PC-3 (cell line): ENCODE data around the gene SLMAP. TPM values are rescaled to one million over a fixed set of nuclear protein-coding genes. Genes with fewer than 3 reads are reported as not detected.

Experiments used
- ATAC-seq: fragments of 200-7000 bp; cut with Tn5 transposase; 2 replicates; pipeline ENCODE4 v1.9.1; 2020; ENCODE audit warnings: mild to moderate bottlenecking, moderate library complexity
- BruUV-seq: library from RNA; stranded (reverse); fragments of 400-500 nt; replicated peaks from 2 replicates; lab custom pipeline; 2021; lab: Mats Ljungman, UMichigan
- CTCF ChIA-PET: fragments of 300-600 bp; sonication (Branson Sonifier 250); formaldehyde crosslinking; loops from one replicate; lab custom pipeline; 2022; ENCODE audit warnings: antibody characterized with exemption; lab: Charles Lee
- POLR2A ChIA-PET: fragments of 300-600 bp; sonication (Branson Sonifier 250); formaldehyde crosslinking; loops from one replicate; lab custom pipeline; 2022; ENCODE audit warnings: antibody characterized with exemption; ENCODE audit not compliant: unreplicated experiment; lab: Charles Lee
- DNase-seq: peaks from one replicate; pipeline ENCODE4 v3.0.0-alpha.2; 2015
- H2AFZ ChIP-seq: fragments of 300-600 bp; sonication (generic); 2 replicates; pipeline ENCODE4 v1.6.0; 2016; ENCODE audit warnings: antibody characterized with exemption, low read length
- H3F3A ChIP-seq: fragments of 300-600 bp; sonication (generic); one replicate; pipeline ENCODE4 v1.6.0; 2017; ENCODE audit warnings: antibody characterized with exemption, low read length, control low read depth, mild to moderate bottlenecking; ENCODE audit not compliant: unreplicated experiment
- H3K27ac ChIP-seq: fragments of 300-600 bp; sonication (generic); 2 replicates; pipeline ENCODE4 v1.5.1; 2016; ENCODE audit warnings: mild to moderate bottlenecking, low read length
- H3K27me3 ChIP-seq: fragments of 300-600 bp; sonication (generic); 2 replicates; pipeline ENCODE4 v1.6.1; 2016; ENCODE audit warnings: low read length, mixed read lengths
- H3K36me3 ChIP-seq: fragments of 300-600 bp; sonication (generic); 2 replicates; pipeline ENCODE4 v1.6.1; 2016; ENCODE audit warnings: low read depth, mixed run types, low read length, mixed read lengths
- H3K4me1 ChIP-seq: fragments of 300-600 bp; sonication (generic); 2 replicates; pipeline ENCODE4 v1.5.1; 2016; ENCODE audit warnings: low read length; ENCODE audit not compliant: insufficient read depth
- H3K4me2 ChIP-seq: fragments of 300-600 bp; sonication (generic); 2 replicates; pipeline ENCODE4 v1.6.0; 2016; ENCODE audit warnings: low read length
- H3K4me3 ChIP-seq: fragments of 300-600 bp; sonication (generic); 2 replicates; pipeline ENCODE4 v1.5.1; 2016; ENCODE audit warnings: mild to moderate bottlenecking, low read length, mixed read lengths
- H3K79me2 ChIP-seq: fragments of 300-600 bp; sonication (generic); 2 replicates; pipeline ENCODE4 v1.6.1; 2017; ENCODE audit warnings: low read length, mixed read lengths
- H3K9ac ChIP-seq: fragments of 300-600 bp; sonication (generic); 2 replicates; pipeline ENCODE4 v1.6.0; 2016; ENCODE audit warnings: mild to moderate bottlenecking, low read length
- H3K9me2 ChIP-seq: fragments of 300-600 bp; sonication (generic); replicated peaks from 2 replicates; pipeline ENCODE4 v1.6.1; 2016; ENCODE audit warnings: mixed run types, low read length, mixed read lengths
- H3K9me3 ChIP-seq: fragments of 300-600 bp; sonication (generic); 2 replicates; pipeline ENCODE4 v1.6.1; 2016; ENCODE audit warnings: low read length, mixed read lengths
- H4K20me1 ChIP-seq: fragments of 300-600 bp; sonication (generic); 2 replicates; pipeline ENCODE4 v1.6.1; 2016; ENCODE audit warnings: low read length, mixed read lengths
- CTCF ChIP-seq: fragments of 300-600 bp; sonication (generic); conservative IDR thresholded peaks from 2 replicates; pipeline ENCODE4 v1.5.1; 2017; ENCODE audit warnings: antibody characterized with exemption, low read depth, mild to moderate bottlenecking, low read length
- EZH2 ChIP-seq: fragments of 300-600 bp; sonication (generic); IDR thresholded peaks from one replicate; pipeline ENCODE4 v1.6.1; 2017; ENCODE audit warnings: antibody characterized with exemption, mild to moderate bottlenecking, low read length; ENCODE audit not compliant: unreplicated experiment
- EZH2phosphoT487 ChIP-seq: fragments of 300-600 bp; sonication (generic); IDR thresholded peaks from 2 replicates; pipeline ENCODE4 v1.6.1; 2018; ENCODE audit warnings: mild to moderate bottlenecking, antibody characterized with exemption, low read length, borderline replicate concordance
- intact Hi-C: fragments of 100-400 bp; cut with micrococcal nuclease; formaldehyde crosslinking; loops from 2 replicates; pipeline ENCODE4 v1.9.0; 2023
- total RNA-seq: library from RNA; depleted of rRNA; stranded (reverse); fragments of >200 nt; gene quantifications from 2 replicates; pipeline ENCODE4 v1.2.3, GENCODE V29; 2014

SLMAP gene
- total RNA-seq, 1 experiment from 2014 or later = 60.0 TPM

GRCh38 chr3:57910990-57911389, 154.9 kb downstream of the SLMAP start:
- H3K4me3 ChIP-seq = no peak overlapping the region
- DNase-seq = peak; percentile 53
- no peak overlapping the region for H3K27ac ChIP-seq
- ChIA-PET POLR2A (interaction anchor here (0.6 kb wide), 1 partner anchor 314 kb away, joined by 5 read pairs; the partner anchor contains the start of gene ARF4), CTCF (no interaction called here)
- TF ChIP-seq EZH2phosphoT487 (no peak), CTCF (peak; percentile 83), EZH2 (no peak)
- H3F3A ChIP-seq = peaks cover 6% of the 10 kb centered on the region
- peaks cover 44% of the 10 kb centered on the region for H3K36me3 ChIP-seq
- intact Hi-C loops = loop anchor here (2.0 kb wide), 1 partner anchor 46 kb away; no protein-coding TSS in a partner anchor
- no peak overlapping the region for H2AFZ ChIP-seq
- H3K4me1 ChIP-seq = peaks cover 13% of the 10 kb centered on the region
- BruUV-seq = no TSS peak
- no peaks in the 10 kb centered on the region for H3K9me2 ChIP-seq
- peak overlapping the region; percentile 32; the same call in 1 of the 2 replicates for H3K4me2 ChIP-seq
- no peaks in the 10 kb centered on the region for H3K9me3 ChIP-seq
- H3K79me2 ChIP-seq = no peaks in the 10 kb centered on the region
- H3K9ac ChIP-seq = no peak overlapping the region
- H4K20me1 ChIP-seq = peaks cover 4% of the 10 kb centered on the region; the same call in 1 of the 2 replicates
- ATAC-seq = peak; percentile 82
- no peaks in the 10 kb centered on the region for H3K27me3 ChIP-seq

GRCh38 chr3:57911593-57911992, 155.5 kb downstream of the SLMAP start:
- H3K4me1 ChIP-seq = peaks cover 13% of the 10 kb centered on the region
- peak; percentile 73 for ATAC-seq
- H3K9me3 ChIP-seq = 0 out of 2 replicates have a peak, but pooled peaks cover 4% of the 10 kb centered on the region
- no peak overlapping the region for H3K9ac ChIP-seq
- H3K4me2 ChIP-seq = peak overlapping the region; percentile 32; the same call in 1 of the 2 replicates
- H3F3A ChIP-seq = peaks cover 6% of the 10 kb centered on the region
- no peaks in the 10 kb centered on the region for H3K79me2 ChIP-seq
- H3K27ac ChIP-seq = no peak overlapping the region
- intact Hi-C loops = loop anchor here (2.0 kb wide), 1 partner anchor 47 kb away; no protein-coding TSS in a partner anchor
- H4K20me1 ChIP-seq = peaks cover 4% of the 10 kb centered on the region; the same call in 1 of the 2 replicates
- H3K4me3 ChIP-seq = no peak overlapping the region
- TF ChIP-seq EZH2phosphoT487 (no peak), CTCF (no peak), EZH2 (no peak)
- CTCF ChIA-PET = interaction anchor here (0.6 kb wide), 2 partner anchors 56 to 218 kb away, joined by 3 read pairs; no protein-coding TSS in a partner anchor
- no peaks in the 10 kb centered on the region for H3K9me2 ChIP-seq
- peak; percentile 62 for DNase-seq
- H3K27me3 ChIP-seq = no peaks in the 10 kb centered on the region
- POLR2A ChIA-PET = interaction anchor here (0.6 kb wide), 1 partner anchor 81 kb away, joined by 3 read pairs; no protein-coding TSS in a partner anchor
- H3K36me3 ChIP-seq = peaks cover 50% of the 10 kb centered on the region
- BruUV-seq = no TSS peak
- no peak overlapping the region for H2AFZ ChIP-seq

- Histone ChIP-seq H3K36me3 (peaks cover 51% of the 10 kb centered on the region), H3K9ac (no peak overlapping the region), H4K20me1 (no peaks in the 10 kb centered on the region), H3K9me3 (0 out of 2 replicates have a peak, but pooled peaks cover 8% of the 10 kb centered on the region), H3K9me2 (no peaks in the 10 kb centered on the region), H3K79me2 (no peaks in the 10 kb centered on the region), H3K4me3 (no peak overlapping the region), H3F3A (no peaks in the 10 kb centered on the region), H3K4me1 (peaks cover 26% of the 10 kb centered on the region), H3K27ac (peak overlapping the region; percentile 49), H3K27me3 (no peaks in the 10 kb centered on the region), H2AFZ (no peak overlapping the region), H3K4me2 (peak overlapping the region; percentile 20)
- BruUV-seq = no TSS peak
- CTCF ChIA-PET = no interaction called here
- TF ChIP-seq EZH2 = no peak
- TF ChIP-seq CTCF = no peak
- TF ChIP-seq EZH2phosphoT487 = no peak
- no peak for DNase-seq
- peak; percentile 26 for ATAC-seq
- intact Hi-C loops = no loop called here
- POLR2A ChIA-PET = no interaction called here
These were observed 161.5 kb downstream of the SLMAP start for GRCh38 chr3:57917601-57918000.
